HepG2 (cell line): ENCODE results near the gene SLC29A1. TPM values are rescaled to one million over a fixed set of nuclear protein-coding genes. Genes with fewer than 3 reads are reported as not detected.
A peak's percentile ranks its signal among the peaks of the same experiment; 100 is the strongest.

ENCODE experiments used
- ATAC-seq: fragments of 200-7000 bp; cut with Tn5 transposase; 3 replicates; pipeline ENCODE4 v1.9.1; 2020; ENCODE audit warnings: mild to moderate bottlenecking, moderate library complexity
- BruUV-seq: library from RNA; stranded (reverse); fragments of 400-500 nt; replicated peaks from 2 replicates; lab custom pipeline; 2021; lab: Mats Ljungman, UMichigan
- CTCF ChIA-PET: fragments of 300-600 bp; formaldehyde crosslinking; extraction: SDS; loops from one replicate; lab custom pipeline; 2021; ENCODE audit warnings: low total read pairs, inconsistent platforms, low intra/inter-chr PET ratio; lab: Yijun Ruan, JAX
- POLR2A ChIA-PET: fragments of 350-600 bp; sonication (Branson Sonifier 250); formaldehyde crosslinking; loops from one replicate; lab custom pipeline; 2020; ENCODE audit warnings: antibody characterized with exemption, inconsistent platforms; lab: Yijun Ruan, JAX
- DNase-seq: peaks from one replicate; pipeline ENCODE4 v3.0.0-alpha.2; 2015; ENCODE audit warnings: low spot score
- FAIRE-seq: peaks from 3 replicates; lab custom pipeline; 2011; peaks lifted over from hg19 to GRCh38; lab: Jason Lieb, UNC
- H2AFZ ChIP-seq: one replicate; pipeline ENCODE4 v1.6.1; 2011; ENCODE audit warnings: low read length, inconsistent platforms
- H3K27ac ChIP-seq: fragments of 300-600 bp; 3 replicates; pipeline ENCODE4 v1.8.0; 2011; ENCODE audit warnings: mixed run types, mild to moderate bottlenecking, mixed read lengths, low read length, inconsistent platforms; ENCODE audit not compliant: insufficient read depth; ENCODE audit errors: extremely low read length
- H3K27me3 ChIP-seq, 2 experiments: fragments of 200-600 bp in 1 of 2; 2 replicates in 1 of 2; 3 replicates in 1 of 2; pipeline versions ENCODE4 v1.6.0 to v1.8.0; 2011; ENCODE audit warnings: low read length in 2 of 2, mild to moderate bottlenecking in 2 of 2, moderate library complexity in 2 of 2, inconsistent platforms in 1 of 2; ENCODE audit not compliant: insufficient read depth in 2 of 2, control insufficient read depth in 1 of 2
- H3K36me3 ChIP-seq, 2 experiments: fragments of 200-600 bp in 1 of 2; replicated peaks in 1 of 2; 2 replicates in 1 of 2; 3 replicates in 1 of 2; pipeline versions ENCODE4 v1.5.1 to v1.8.0; 2011; ENCODE audit warnings: low read length in 2 of 2, inconsistent platforms in 1 of 2; ENCODE audit not compliant: insufficient read depth in 2 of 2, control insufficient read depth in 1 of 2
- H3K4me1 ChIP-seq: 2 replicates; pipeline ENCODE4 v1.5.1; 2012; ENCODE audit warnings: low read length, inconsistent platforms; ENCODE audit not compliant: insufficient read depth
- H3K4me2 ChIP-seq: 2 replicates; pipeline ENCODE4 v1.6.0; 2011; ENCODE audit warnings: low read depth, low read length, inconsistent platforms
- H3K4me3 ChIP-seq, 3 experiments: fragments of 200-600 bp in 1 of 3; sonication (generic), shearing (Covaris generic) in 1 of 3; replicated peaks in 1 of 3; 2 replicates each; pipeline ENCODE4 v1.5.1; 2011 to 2016; ENCODE audit warnings: low read length in 3 of 3, inconsistent platforms in 2 of 3, low read depth in 2 of 3, mild to moderate bottlenecking in 2 of 3, control low read depth in 1 of 3, mixed read lengths in 1 of 3; ENCODE audit not compliant: insufficient read depth in 1 of 3
- H3K79me2 ChIP-seq: one replicate; pipeline ENCODE4 v1.6.1; 2011; ENCODE audit warnings: low read length, inconsistent platforms; ENCODE audit not compliant: insufficient read depth
- H3K9ac ChIP-seq: 2 replicates; pipeline ENCODE4 v1.6.0; 2011; ENCODE audit warnings: mild to moderate bottlenecking, low read depth, low read length, inconsistent platforms; ENCODE audit not compliant: insufficient read depth
- H3K9me3 ChIP-seq: 2 replicates; pipeline ENCODE4 v1.5.1; 2012; ENCODE audit warnings: mild to moderate bottlenecking, low read length
- H4K20me1 ChIP-seq: 2 replicates; pipeline ENCODE4 v1.6.0; 2011; ENCODE audit warnings: inconsistent platforms, mild to moderate bottlenecking, low read length, moderate library complexity; ENCODE audit not compliant: insufficient read depth
- BCL6 ChIP-seq: IDR thresholded peaks from 2 replicates; pipeline ENCODE4 v1.6.1; 2016; ENCODE audit warnings: missing genetic modification reagents, missing compliant biosample characterization
- MYNN ChIP-seq: sonication (generic); formaldehyde crosslinking; IDR thresholded peaks from 2 replicates; pipeline ENCODE4 v1.4.0; 2020; ENCODE audit warnings: mild to moderate bottlenecking, low read depth, missing genetic modification reagents
- NAIF1 ChIP-seq: sonication (generic); formaldehyde crosslinking; IDR thresholded peaks from 2 replicates; pipeline ENCODE4 v1.5.0; 2020; ENCODE audit warnings: mild to moderate bottlenecking, missing genetic modification reagents, borderline replicate concordance
- NR2F2 ChIP-seq: IDR thresholded peaks from 2 replicates; pipeline ENCODE4 v1.6.1; 2012; ENCODE audit warnings: low read depth, inconsistent platforms, borderline replicate concordance
- RBAK ChIP-seq: sonication (generic); formaldehyde crosslinking; IDR thresholded peaks from 2 replicates; pipeline ENCODE4 v1.5.1; 2020; ENCODE audit warnings: mild to moderate bottlenecking, missing genetic modification reagents
- SP1 ChIP-seq, 2 experiments: fragments of 450-650 bp in 1 of 2; sonication (generic) in 1 of 2; formaldehyde crosslinking in 1 of 2; IDR thresholded peaks; 2 replicates each; pipeline versions ENCODE4 v1.4.0 to v1.6.1; 2016 to 2020; ENCODE audit warnings: missing genetic modification reagents in 1 of 2
- ZNF563 ChIP-seq: sonication (generic); formaldehyde crosslinking; IDR thresholded peaks from 2 replicates; pipeline ENCODE4 v1.8.0; 2022; ENCODE audit warnings: mild to moderate bottlenecking, moderate library complexity, missing genetic modification reagents
- WGBS: methylation state at CpG from one replicate; pipeline ENCODE4 v1.1.6; 2017; ENCODE audit warnings: low lambda C conversion rate; 5-methylcytosine and 5-hydroxymethylcytosine counted together
- in situ Hi-C: cut with HindIII; loops from 2 replicates; pipeline ENCODE4 v1.10.0; 2017; ENCODE audit warnings: low pct_unique_long_range_greater_than_20kb; ENCODE audit not compliant: extremely low pct_ligation_motif_present
- intact Hi-C: fragments of 100-400 bp; cut with micrococcal nuclease; formaldehyde crosslinking; loops from one replicate; pipeline ENCODE4 v1.10.0; 2022; ENCODE audit not compliant: unreplicated experiment
- polyA plus RNA-seq, 8 experiments: library from polyadenylated mRNA; depleted of rRNA in 3 of 8; stranded (reverse) in 7 of 8; unstranded in 1 of 8; fragments of >200 nt; fragmentation: Illumina TruSeq in 4 of 8; extraction: Trizol in 4 of 8; gene quantifications; 2 replicates each; pipeline versions ENCODE4 v1.2.1 to v1.2.3, GENCODE V29; 2011 to 2016; ENCODE audit warnings: low read depth in 4 of 8, missing spikeins in 1 of 8, mixed read lengths in 1 of 8; ENCODE audit not compliant: insufficient read depth in 1 of 8
- total RNA-seq, 5 experiments: library from RNA; depleted of rRNA; stranded (reverse); fragments of >200 nt; fragmentation: Illumina TruSeq; extraction: Trizol; gene quantifications; 2 replicates each; pipeline ENCODE4 v1.2.3, GENCODE V29; 2016; ENCODE audit warnings: low read depth in 1 of 5
- TF ChIP-seq, protein P1 (sequence below): IDR thresholded peaks from 2 replicates; pipeline ENCODE4 v1.6.1; 2016; ENCODE audit warnings: mild to moderate bottlenecking
- TF ChIP-seq, protein P2 (sequence below): sonication (generic); formaldehyde crosslinking; IDR thresholded peaks from 2 replicates; pipeline ENCODE4 v1.5.0; 2020; ENCODE audit warnings: mild to moderate bottlenecking, missing genetic modification reagents, moderate library complexity
- TF ChIP-seq, protein P3 (sequence below): sonication (generic); formaldehyde crosslinking; IDR thresholded peaks from 2 replicates; pipeline ENCODE4 v1.8.1; 2022; ENCODE audit warnings: low read depth, mild to moderate bottlenecking, missing genetic modification reagents
- TF ChIP-seq, protein P4 (sequence below): sonication (generic); formaldehyde crosslinking; IDR thresholded peaks from 2 replicates; pipeline ENCODE4 v1.4.0; 2020; ENCODE audit warnings: mild to moderate bottlenecking, missing genetic modification reagents
- TF ChIP-seq, protein P5 (sequence below): fragments of 450-650 bp; IDR thresholded peaks from 2 replicates; pipeline ENCODE4 v1.6.1; 2017

Gene SLC29A1
- total and polyA plus RNA-seq, 2 of the 13 experiments (the other 11 are each of a cell fraction or from before 2014, with no cell fraction given): 43.2 to 106 TPM

DNA sequence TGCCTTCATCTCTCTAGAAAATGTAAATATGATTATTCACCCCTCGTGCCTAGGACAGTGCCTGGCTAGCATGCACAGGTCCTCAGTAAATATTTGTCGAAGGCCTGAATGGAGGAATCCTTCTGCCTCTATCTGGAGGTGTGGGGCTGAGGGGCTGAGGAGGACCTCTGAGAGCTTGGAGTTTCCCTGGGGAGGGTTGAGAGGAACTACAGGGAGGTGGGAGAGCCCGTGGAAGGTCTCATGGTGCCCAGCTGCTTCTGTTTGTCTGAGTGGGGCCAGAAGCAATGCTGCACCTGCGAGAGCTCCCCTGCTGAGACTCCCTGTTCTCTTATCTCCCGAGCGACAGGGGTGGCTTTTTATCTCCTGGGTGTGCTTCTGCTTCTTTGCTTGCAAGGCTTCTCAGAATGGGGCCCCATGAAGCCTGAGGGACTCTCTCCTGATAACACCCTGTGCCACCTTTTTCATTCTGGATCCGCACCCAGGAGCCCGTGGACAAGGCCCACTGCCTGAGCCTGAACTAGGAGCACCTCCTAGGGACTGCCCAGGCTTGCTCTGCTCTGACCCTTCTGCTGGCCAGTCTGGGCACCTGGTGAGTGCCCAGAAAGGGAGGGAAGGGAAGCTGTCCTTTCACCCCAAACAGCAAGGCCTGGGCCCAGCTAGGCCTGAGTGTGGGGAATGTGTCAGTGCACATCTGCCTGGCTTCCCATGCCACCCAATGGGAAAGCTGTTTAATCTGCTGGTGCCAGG, 2.4 kb downstream of the SLC29A1 start:
- no peak for ATAC-seq
- H4K20me1 ChIP-seq: no peaks in the 10 kb centered on the region
- no TSS peak for BruUV-seq
- H3K79me2 ChIP-seq: peaks cover 17% of the 10 kb centered on the region
- H3K4me3 ChIP-seq: no peak overlapping the region
- peaks cover 73% of the 10 kb centered on the region for H3K4me1 ChIP-seq
- 84% methylated on average over 8 of the region's 8 CpGs for WGBS
- H3K27ac ChIP-seq: no peak overlapping the region
- DNase-seq: no peak
- peaks cover 6 to 10% of the 10 kb centered on the region in 2 experiments; a peak in 4 of 5 replicates for H3K36me3 ChIP-seq
- intact Hi-C loops (no loop called here), in situ Hi-C loops (no loop called here)
- no peak overlapping the region for H2AFZ ChIP-seq
- H3K9me3 ChIP-seq: no peaks in the 10 kb centered on the region
- 0 out of 5 replicates have a peak, but pooled peaks cover 0 to 1% of the 10 kb centered on the region in 2 experiments for H3K27me3 ChIP-seq
- H3K4me2 ChIP-seq: no peak overlapping the region
- TF ChIP-seq, protein P1, sequence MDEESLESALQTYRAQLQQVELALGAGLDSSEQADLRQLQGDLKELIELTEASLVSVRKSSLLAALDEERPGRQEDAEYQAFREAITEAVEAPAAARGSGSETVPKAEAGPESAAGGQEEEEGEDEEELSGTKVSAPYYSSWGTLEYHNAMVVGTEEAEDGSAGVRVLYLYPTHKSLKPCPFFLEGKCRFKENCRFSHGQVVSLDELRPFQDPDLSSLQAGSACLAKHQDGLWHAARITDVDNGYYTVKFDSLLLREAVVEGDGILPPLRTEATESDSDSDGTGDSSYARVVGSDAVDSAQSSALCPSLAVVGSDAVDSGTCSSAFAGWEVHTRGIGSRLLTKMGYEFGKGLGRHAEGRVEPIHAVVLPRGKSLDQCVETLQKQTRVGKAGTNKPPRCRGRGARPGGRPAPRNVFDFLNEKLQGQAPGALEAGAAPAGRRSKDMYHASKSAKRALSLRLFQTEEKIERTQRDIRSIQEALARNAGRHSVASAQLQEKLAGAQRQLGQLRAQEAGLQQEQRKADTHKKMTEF: no peak
- TF ChIP-seq ZNF563 (0 out of 2 replicates have a peak, but pooled peaks have one; percentile 23), NR2F2 (no peak), RBAK (no peak), BCL6 (peak; percentile 54; the same call in 1 of the 2 replicates), SP1 (IDR thresholded peaks at IDR 0.05) (no peak), SP1 (CRISPR knock-in tag; IDR thresholded peaks at IDR 0.05) (no peak), NAIF1 (no peak), MYNN (no peak)
- TF ChIP-seq, protein P2, sequence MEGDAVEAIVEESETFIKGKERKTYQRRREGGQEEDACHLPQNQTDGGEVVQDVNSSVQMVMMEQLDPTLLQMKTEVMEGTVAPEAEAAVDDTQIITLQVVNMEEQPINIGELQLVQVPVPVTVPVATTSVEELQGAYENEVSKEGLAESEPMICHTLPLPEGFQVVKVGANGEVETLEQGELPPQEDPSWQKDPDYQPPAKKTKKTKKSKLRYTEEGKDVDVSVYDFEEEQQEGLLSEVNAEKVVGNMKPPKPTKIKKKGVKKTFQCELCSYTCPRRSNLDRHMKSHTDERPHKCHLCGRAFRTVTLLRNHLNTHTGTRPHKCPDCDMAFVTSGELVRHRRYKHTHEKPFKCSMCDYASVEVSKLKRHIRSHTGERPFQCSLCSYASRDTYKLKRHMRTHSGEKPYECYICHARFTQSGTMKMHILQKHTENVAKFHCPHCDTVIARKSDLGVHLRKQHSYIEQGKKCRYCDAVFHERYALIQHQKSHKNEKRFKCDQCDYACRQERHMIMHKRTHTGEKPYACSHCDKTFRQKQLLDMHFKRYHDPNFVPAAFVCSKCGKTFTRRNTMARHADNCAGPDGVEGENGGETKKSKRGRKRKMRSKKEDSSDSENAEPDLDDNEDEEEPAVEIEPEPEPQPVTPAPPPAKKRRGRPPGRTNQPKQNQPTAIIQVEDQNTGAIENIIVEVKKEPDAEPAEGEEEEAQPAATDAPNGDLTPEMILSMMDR (CRISPR knock-in tag): no peak
- TF ChIP-seq, protein P3, sequence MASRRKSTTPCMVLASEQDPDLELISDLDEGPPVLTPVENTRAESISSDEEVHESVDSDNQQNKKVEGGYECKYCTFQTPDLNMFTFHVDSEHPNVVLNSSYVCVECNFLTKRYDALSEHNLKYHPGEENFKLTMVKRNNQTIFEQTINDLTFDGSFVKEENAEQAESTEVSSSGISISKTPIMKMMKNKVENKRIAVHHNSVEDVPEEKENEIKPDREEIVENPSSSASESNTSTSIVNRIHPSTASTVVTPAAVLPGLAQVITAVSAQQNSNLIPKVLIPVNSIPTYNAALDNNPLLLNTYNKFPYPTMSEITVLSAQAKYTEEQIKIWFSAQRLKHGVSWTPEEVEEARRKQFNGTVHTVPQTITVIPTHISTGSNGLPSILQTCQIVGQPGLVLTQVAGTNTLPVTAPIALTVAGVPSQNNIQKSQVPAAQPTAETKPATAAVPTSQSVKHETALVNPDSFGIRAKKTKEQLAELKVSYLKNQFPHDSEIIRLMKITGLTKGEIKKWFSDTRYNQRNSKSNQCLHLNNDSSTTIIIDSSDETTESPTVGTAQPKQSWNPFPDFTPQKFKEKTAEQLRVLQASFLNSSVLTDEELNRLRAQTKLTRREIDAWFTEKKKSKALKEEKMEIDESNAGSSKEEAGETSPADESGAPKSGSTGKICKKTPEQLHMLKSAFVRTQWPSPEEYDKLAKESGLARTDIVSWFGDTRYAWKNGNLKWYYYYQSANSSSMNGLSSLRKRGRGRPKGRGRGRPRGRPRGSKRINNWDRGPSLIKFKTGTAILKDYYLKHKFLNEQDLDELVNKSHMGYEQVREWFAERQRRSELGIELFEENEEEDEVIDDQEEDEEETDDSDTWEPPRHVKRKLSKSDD (CRISPR knock-in tag): no peak
- TF ChIP-seq, protein P4, sequence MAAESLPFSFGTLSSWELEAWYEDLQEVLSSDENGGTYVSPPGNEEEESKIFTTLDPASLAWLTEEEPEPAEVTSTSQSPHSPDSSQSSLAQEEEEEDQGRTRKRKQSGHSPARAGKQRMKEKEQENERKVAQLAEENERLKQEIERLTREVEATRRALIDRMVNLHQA (CRISPR knock-in tag): no peak
- TF ChIP-seq, protein P5, sequence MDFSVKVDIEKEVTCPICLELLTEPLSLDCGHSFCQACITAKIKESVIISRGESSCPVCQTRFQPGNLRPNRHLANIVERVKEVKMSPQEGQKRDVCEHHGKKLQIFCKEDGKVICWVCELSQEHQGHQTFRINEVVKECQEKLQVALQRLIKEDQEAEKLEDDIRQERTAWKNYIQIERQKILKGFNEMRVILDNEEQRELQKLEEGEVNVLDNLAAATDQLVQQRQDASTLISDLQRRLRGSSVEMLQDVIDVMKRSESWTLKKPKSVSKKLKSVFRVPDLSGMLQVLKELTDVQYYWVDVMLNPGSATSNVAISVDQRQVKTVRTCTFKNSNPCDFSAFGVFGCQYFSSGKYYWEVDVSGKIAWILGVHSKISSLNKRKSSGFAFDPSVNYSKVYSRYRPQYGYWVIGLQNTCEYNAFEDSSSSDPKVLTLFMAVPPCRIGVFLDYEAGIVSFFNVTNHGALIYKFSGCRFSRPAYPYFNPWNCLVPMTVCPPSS: no peak
- ChIA-PET POLR2A (interaction anchor here (0.9 kb wide), 1 partner anchor 21 kb away, joined by 3 read pairs; the partner anchor contains the start of gene HSP90AB1), CTCF (no interaction called here)
- no peak for FAIRE-seq
- no peak overlapping the region for H3K9ac ChIP-seq
